Skeletal muscle satellite cell (primary cell): ENCODE data around the gene COG2.

Source experiments
- H3K27me3 ChIP-seq: 2 replicates; pipeline ENCODE4 v1.7.0; 2013; ENCODE audit warnings: low read length; ENCODE audit not compliant: control insufficient read depth, insufficient read depth
- H3K36me3 ChIP-seq: 2 replicates; pipeline ENCODE4 v1.7.0; 2013; ENCODE audit warnings: mild to moderate bottlenecking, control low read depth, low read length; ENCODE audit not compliant: insufficient read depth
- H3K4me1 ChIP-seq: 2 replicates; pipeline ENCODE4 v1.7.0; 2013; ENCODE audit warnings: low read length; ENCODE audit not compliant: control insufficient read depth, insufficient read depth
- H3K4me2 ChIP-seq: 2 replicates; pipeline ENCODE4 v1.7.0; 2013; ENCODE audit warnings: mild to moderate bottlenecking, low read length
- H3K4me3 ChIP-seq: 2 replicates; pipeline ENCODE4 v1.7.0; 2013; ENCODE audit warnings: low read length
- H3K9ac ChIP-seq: 2 replicates; pipeline ENCODE4 v1.7.0; 2013; ENCODE audit warnings: mild to moderate bottlenecking, low read depth, low read length, moderate library complexity
- H3K9me3 ChIP-seq: replicated peaks from 2 replicates; pipeline ENCODE4 v1.7.0; 2013; ENCODE audit warnings: mild to moderate bottlenecking, control low read depth, low read length

COG2 gene

DNA sequence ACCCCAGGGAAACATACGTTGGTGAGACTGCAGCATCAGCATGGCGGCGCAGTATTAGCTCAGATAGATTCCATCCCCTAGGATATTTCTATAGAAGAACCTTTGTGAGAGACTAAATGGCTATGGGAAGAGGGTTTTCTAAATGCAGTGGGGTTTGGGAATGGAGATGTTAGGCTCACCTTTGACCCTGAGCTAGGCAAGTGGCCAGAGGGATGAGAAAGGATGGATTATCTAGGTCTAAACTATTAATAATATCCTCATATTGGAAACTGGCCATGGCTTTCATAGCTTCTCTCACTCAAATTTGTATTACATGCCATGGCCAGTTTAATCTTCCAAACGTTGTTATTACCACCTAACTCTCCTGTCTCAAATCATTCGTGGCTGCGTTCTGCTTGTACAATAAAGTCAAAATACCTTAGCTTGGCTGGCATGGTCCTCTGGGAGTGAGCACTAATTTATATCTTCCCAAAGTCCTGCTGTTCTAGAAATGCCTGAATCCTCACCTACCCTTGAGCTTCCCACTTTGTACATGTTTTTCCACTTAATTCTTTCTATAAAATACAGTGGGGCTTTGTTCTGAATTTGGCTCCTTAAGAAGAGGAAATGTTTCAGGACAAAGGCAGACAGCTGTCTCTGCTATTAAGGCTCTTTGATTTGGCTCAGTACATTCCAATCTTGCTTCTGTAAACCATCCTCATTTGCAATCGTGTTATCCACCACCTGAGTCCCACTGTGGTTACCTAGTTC lies 31.0 kb upstream of the COG2 start:
- peaks cover 23% of the 10 kb centered on the region for H3K27me3 ChIP-seq
- H3K9ac ChIP-seq: no peak overlapping the region
- H3K4me1 ChIP-seq: no peaks in the 10 kb centered on the region
- H3K9me3 ChIP-seq: no peaks in the 10 kb centered on the region
- H3K4me2 ChIP-seq: no peak overlapping the region
- H3K4me3 ChIP-seq: no peak overlapping the region
- H3K36me3 ChIP-seq: no peaks in the 10 kb centered on the region

GRCh38 chr1:230611878-230612235 lies 30.4 kb upstream of the COG2 start:
- Histone ChIP-seq H3K4me2 (no peak overlapping the region), H3K36me3 (no peaks in the 10 kb centered on the region), H3K4me3 (no peak overlapping the region), H3K27me3 (peaks cover 27% of the 10 kb centered on the region), H3K9ac (no peak overlapping the region), H3K4me1 (no peaks in the 10 kb centered on the region), H3K9me3 (no peaks in the 10 kb centered on the region)

DNA sequence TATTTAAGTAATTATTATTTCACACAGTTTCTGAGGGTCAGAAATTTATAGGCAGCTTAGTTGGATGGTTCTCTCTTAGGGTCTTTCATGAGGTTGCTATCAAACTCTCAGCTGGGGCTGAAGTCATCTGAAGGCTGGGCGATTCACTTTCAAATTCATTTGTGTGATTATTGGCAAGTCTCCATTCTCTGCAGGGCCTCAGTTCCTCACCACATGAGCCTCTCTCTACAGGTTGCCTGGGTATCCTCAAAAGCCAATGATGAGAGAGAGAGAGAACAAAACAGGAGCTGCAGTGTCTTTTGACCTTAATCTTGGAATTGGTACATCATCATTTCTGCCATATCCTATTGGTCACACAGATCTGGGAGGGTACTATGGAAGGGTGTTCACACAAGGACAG lies 29.6 kb upstream of the COG2 start:
- no peaks in the 10 kb centered on the region for H3K4me1 ChIP-seq
- no peak overlapping the region for H3K9ac ChIP-seq
- no peaks in the 10 kb centered on the region for H3K36me3 ChIP-seq
- H3K27me3 ChIP-seq: peaks cover 27% of the 10 kb centered on the region
- no peaks in the 10 kb centered on the region for H3K9me3 ChIP-seq
- no peak overlapping the region for H3K4me3 ChIP-seq
- no peak overlapping the region for H3K4me2 ChIP-seq

DNA sequence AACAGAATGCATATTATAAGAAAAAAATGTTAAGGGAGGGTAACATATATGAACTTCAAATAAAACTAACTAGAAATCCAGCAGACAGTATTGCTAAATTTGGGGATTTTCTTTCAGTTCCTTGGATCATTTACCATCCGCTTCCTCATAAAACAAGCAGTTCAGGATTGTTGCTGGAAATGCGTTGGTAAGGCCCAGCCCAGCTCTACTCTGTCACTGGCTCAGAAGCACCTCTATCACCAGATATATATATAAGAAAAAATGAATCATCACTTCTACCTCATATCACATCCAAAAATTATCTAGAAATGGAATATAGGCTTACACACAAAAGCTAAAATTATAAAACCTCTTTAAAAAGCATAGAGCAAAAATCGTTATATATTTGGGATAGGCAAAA lies 28.2 kb upstream of the COG2 start:
- no peak overlapping the region for H3K9ac ChIP-seq
- no peak overlapping the region for H3K4me2 ChIP-seq
- H3K4me1 ChIP-seq: no peaks in the 10 kb centered on the region
- H3K36me3 ChIP-seq: no peaks in the 10 kb centered on the region
- H3K4me3 ChIP-seq: no peak overlapping the region
- H3K9me3 ChIP-seq: no peaks in the 10 kb centered on the region
- peaks cover 24% of the 10 kb centered on the region for H3K27me3 ChIP-seq

DNA sequence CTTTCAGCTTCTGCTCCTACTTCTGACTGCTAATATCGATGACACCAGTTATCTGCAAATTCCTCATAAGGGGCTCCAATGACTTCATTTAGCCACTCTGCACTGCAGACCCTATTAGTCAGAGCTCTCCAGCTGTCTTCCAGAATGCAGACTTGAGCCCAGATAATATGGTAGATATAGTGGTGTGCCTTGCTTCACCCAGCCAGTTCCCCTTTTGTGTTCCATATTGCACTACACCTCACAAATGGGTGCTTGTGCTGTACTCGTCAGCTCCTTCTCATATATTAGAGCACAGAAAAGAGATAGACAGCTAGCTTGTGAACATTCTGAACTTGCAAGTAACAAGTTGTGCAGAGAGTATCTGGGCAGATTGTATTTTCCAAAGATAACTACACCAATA lies 23.7 kb upstream of the COG2 start:
- Histone ChIP-seq H3K27me3 (peaks cover 14% of the 10 kb centered on the region), H3K9me3 (no peaks in the 10 kb centered on the region), H3K9ac (no peak overlapping the region), H3K4me1 (no peaks in the 10 kb centered on the region), H3K4me2 (no peak overlapping the region), H3K4me3 (no peak overlapping the region), H3K36me3 (no peaks in the 10 kb centered on the region)

DNA sequence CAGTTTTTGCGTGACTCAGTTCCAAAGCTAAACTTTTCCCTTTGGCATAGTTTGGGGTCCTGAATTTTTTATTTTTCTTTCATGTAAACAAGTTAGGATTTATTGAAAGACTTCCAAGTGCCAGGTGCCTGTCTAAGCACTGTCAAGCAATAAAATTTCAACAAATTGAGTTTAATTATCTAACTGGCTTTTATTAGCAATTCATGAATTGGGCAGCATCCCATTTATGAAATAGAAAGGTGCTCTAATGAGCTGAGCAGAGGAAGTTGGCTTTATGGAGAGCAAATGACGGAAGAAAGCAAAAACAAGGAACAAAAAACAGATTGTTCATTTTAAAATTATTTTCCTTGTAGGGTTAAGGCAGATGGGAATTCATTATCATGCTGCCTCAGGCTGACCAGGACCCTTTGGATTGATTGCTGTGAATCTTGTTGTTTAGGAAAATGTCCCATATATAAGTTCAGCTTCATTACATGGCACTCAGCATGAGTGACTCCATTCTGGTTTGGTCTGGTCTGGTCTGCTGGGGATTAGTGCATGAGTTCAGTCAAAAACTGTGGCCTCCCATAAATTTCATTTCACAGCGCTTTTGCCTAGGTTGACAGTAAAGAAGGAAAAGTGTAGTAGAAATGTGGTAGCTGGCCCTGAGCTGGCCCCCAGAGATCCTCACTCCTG lies 21.5 kb upstream of the COG2 start:
- H3K27me3 ChIP-seq: peaks cover 12% of the 10 kb centered on the region
- no peak overlapping the region for H3K4me3 ChIP-seq
- H3K9me3 ChIP-seq: no peaks in the 10 kb centered on the region
- no peaks in the 10 kb centered on the region for H3K36me3 ChIP-seq
- H3K9ac ChIP-seq: no peak overlapping the region
- H3K4me1 ChIP-seq: no peaks in the 10 kb centered on the region
- H3K4me2 ChIP-seq: no peak overlapping the region

DNA sequence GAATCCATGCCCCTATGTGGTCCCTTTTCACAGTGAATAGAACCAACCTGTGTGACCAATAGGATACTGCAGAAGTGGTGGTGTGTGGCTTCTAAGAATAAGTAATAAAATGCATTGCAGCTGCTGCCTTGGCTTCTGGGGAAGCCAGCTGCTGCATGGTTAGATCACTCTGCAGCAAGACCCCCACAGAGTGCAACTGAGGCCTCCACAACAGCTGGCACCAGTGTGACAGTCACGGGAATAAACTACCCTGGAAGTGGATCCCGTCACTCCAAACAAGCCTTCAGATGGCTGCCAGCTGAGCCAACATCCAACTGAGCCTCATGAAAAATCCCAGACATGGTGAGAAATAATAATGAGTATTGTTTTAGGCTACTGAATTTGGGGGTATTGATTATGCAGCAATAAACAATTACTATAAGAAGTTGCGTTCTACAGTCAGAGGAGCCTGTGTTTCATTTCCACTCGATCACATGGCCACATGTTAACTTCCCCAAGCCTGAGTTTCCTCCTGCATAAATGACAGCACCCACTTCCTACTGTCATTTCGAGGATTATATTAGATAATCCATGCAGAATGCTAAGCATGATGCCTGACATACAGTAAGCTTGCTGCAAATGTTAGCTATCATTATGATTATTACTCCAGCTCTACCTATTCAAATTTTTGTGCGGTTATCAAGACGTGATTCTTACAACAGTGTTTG lies 20.8 kb upstream of the COG2 start:
- Histone ChIP-seq H3K9me3 (no peaks in the 10 kb centered on the region), H3K27me3 (peaks cover 7% of the 10 kb centered on the region), H3K4me3 (no peak overlapping the region), H3K36me3 (no peaks in the 10 kb centered on the region), H3K9ac (no peak overlapping the region), H3K4me2 (no peak overlapping the region), H3K4me1 (no peaks in the 10 kb centered on the region)

DNA sequence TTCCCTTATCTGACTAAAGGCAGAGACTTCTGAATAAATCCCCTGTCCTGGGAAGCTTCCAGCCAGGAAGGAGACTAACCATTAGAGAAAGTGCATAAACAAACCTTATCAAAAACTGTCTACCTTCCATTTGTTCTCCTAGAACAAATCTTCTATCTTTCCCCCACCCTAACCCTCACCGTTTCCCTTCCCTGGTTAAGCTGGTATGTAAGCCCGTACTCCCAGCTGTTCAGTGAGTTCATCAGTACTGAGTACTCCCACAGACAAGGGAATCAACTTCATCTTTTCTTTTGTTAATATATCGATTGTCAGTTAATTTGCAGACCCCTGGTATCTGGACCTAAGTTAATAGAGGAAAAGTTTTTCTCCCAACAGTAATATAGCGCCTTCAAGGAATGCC lies 20.1 kb upstream of the COG2 start:
- Histone ChIP-seq H3K4me1 (no peaks in the 10 kb centered on the region), H3K4me3 (no peak overlapping the region), H3K9ac (no peak overlapping the region), H3K4me2 (no peak overlapping the region), H3K9me3 (no peaks in the 10 kb centered on the region), H3K36me3 (no peaks in the 10 kb centered on the region), H3K27me3 (peaks cover 5% of the 10 kb centered on the region)

DNA sequence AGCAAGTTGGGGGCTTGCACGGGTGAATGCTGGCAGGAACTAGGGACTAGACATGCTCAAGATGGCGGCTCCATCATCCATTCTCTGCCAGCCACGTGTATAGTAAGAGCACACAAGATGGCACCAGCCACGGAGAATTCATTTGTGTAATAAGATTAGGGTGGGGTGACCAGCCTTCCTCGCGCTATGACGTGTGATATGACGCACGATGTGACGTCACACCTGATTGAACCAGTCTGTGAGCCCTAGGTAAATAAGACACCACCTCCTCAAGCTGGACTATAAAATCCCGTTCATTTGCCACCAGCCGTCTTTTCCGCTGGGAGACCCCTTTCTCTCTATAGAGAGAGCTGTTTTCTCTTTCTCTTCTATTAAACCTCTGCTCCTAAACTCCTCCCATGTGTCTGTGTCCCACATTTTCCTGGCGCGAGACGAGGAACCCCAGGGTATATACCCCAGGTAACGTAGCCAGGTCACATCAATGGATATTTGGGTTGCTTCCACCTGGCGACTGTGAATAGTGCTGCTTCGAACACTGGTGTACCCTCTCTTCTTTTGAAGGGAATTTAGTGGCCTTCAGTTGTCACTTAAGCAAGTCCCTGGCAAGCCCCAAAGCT lies 18.1 kb upstream of the COG2 start:
- no peak overlapping the region for H3K9ac ChIP-seq
- H3K27me3 ChIP-seq: peaks cover 5% of the 10 kb centered on the region
- H3K4me2 ChIP-seq: no peak overlapping the region
- no peak overlapping the region for H3K4me3 ChIP-seq
- peaks cover 2% of the 10 kb centered on the region for H3K4me1 ChIP-seq
- no peaks in the 10 kb centered on the region for H3K9me3 ChIP-seq
- no peaks in the 10 kb centered on the region for H3K36me3 ChIP-seq

- no peaks in the 10 kb centered on the region for H3K36me3 ChIP-seq
- H3K4me2 ChIP-seq: no peak overlapping the region
- H3K9ac ChIP-seq: no peak overlapping the region
- peaks cover 9% of the 10 kb centered on the region for H3K4me1 ChIP-seq
- H3K27me3 ChIP-seq: peaks cover 5% of the 10 kb centered on the region
- no peaks in the 10 kb centered on the region for H3K9me3 ChIP-seq
- H3K4me3 ChIP-seq: no peak overlapping the region
Measured at GRCh38 chr1:230626232-230626631, 16.0 kb upstream of the COG2 start.

GRCh38 chr1:230627767-230628166 lies 14.5 kb upstream of the COG2 start:
- Histone ChIP-seq H3K36me3 (no peaks in the 10 kb centered on the region), H3K4me3 (no peak overlapping the region), H3K9ac (no peak overlapping the region), H3K9me3 (no peaks in the 10 kb centered on the region), H3K4me1 (peaks cover 9% of the 10 kb centered on the region), H3K27me3 (no peaks in the 10 kb centered on the region), H3K4me2 (no peak overlapping the region)
